H9 (cell line): ENCODE results near the gene TANGO6. TPM values are rescaled to one million over a fixed set of nuclear protein-coding genes. Genes with fewer than 3 reads are reported as not detected.

Experiments
- DNase-seq: peaks from one replicate; pipeline ENCODE4 v3.0.0-alpha.2; 2017
- H2AFZ ChIP-seq: one replicate; pipeline ENCODE4 v1.6.1; 2013; ENCODE audit warnings: mild to moderate bottlenecking, low read length, control low read depth, moderate library complexity
- H2AK5ac ChIP-seq: 2 replicates; pipeline ENCODE4 v1.6.1; 2013; ENCODE audit warnings: low read length, control low read depth, mixed read lengths; ENCODE audit not compliant: insufficient read length
- H2BK120ac ChIP-seq: one replicate; pipeline ENCODE4 v1.6.1; 2013; ENCODE audit warnings: low read depth, mild to moderate bottlenecking, low read length, control low read depth, inconsistent platforms; ENCODE audit not compliant: poor library complexity, severe bottlenecking
- H2BK12ac ChIP-seq: 2 replicates; pipeline ENCODE4 v1.6.1; 2013; ENCODE audit warnings: low read length, control low read depth, mixed read lengths, low read depth; ENCODE audit not compliant: insufficient read length
- H2BK15ac ChIP-seq: 2 replicates; pipeline ENCODE4 v1.6.1; 2013; ENCODE audit warnings: low read depth, low read length, control low read depth
- H2BK20ac ChIP-seq: one replicate; pipeline ENCODE4 v1.6.1; 2013; ENCODE audit warnings: low read depth, mild to moderate bottlenecking, low read length, control low read depth, inconsistent platforms; ENCODE audit not compliant: poor library complexity, severe bottlenecking
- H2BK5ac ChIP-seq: 2 replicates; pipeline ENCODE4 v1.6.1; 2013; ENCODE audit warnings: low read length, control low read depth, mixed read lengths; ENCODE audit not compliant: insufficient read length
- H3K14ac ChIP-seq: 2 replicates; pipeline ENCODE4 v1.6.1; 2013; ENCODE audit warnings: low read length, control low read depth; ENCODE audit not compliant: insufficient read depth
- H3K18ac ChIP-seq: 2 replicates; pipeline ENCODE4 v1.6.1; 2013; ENCODE audit warnings: low read depth, mild to moderate bottlenecking, mixed read lengths, low read length, control low read depth; ENCODE audit not compliant: insufficient read length
- H3K23ac ChIP-seq: 2 replicates; pipeline ENCODE4 v1.6.1; 2013; ENCODE audit warnings: low read length, control low read depth, mixed read lengths, low read depth; ENCODE audit not compliant: insufficient read length
- H3K23me2 ChIP-seq: 2 replicates; pipeline ENCODE4 v1.6.1; 2013; ENCODE audit warnings: low read depth, mild to moderate bottlenecking, mixed read lengths, low read length, control low read depth; ENCODE audit not compliant: insufficient read length, poor library complexity, severe bottlenecking
- H3K27ac ChIP-seq: 2 replicates; pipeline ENCODE4 v1.5.1; 2013; ENCODE audit warnings: low read length, control low read depth, mixed read lengths, low read depth; ENCODE audit not compliant: insufficient read length
- H3K27me3 ChIP-seq: 2 replicates; pipeline ENCODE4 v1.6.1; 2013; ENCODE audit warnings: low read length, control low read depth, inconsistent platforms; ENCODE audit not compliant: insufficient read depth
- H3K4ac ChIP-seq: 2 replicates; pipeline ENCODE4 v1.6.1; 2013; ENCODE audit warnings: low read depth, mild to moderate bottlenecking, control low read depth, inconsistent platforms, low read length, moderate library complexity
- H3K4me1 ChIP-seq: 2 replicates; pipeline ENCODE4 v1.6.1; 2013; ENCODE audit warnings: low read length, control low read depth, inconsistent platforms; ENCODE audit not compliant: insufficient read depth
- H3K4me2 ChIP-seq: 2 replicates; pipeline ENCODE4 v1.6.1; 2013; ENCODE audit warnings: low read length, control low read depth, mixed read lengths; ENCODE audit not compliant: insufficient read length, insufficient read depth
- H3K56ac ChIP-seq: 2 replicates; pipeline ENCODE4 v1.6.1; 2013; ENCODE audit warnings: low read depth, mild to moderate bottlenecking, mixed read lengths, low read length, control low read depth; ENCODE audit not compliant: insufficient read length
- H3K79me1 ChIP-seq: 2 replicates; pipeline ENCODE4 v1.6.1; 2013; ENCODE audit warnings: low read depth, mild to moderate bottlenecking, moderate library complexity, low read length, control low read depth, inconsistent platforms; ENCODE audit not compliant: insufficient read depth, poor library complexity, severe bottlenecking
- H3K79me2 ChIP-seq: 2 replicates; pipeline ENCODE4 v1.6.1; 2013; ENCODE audit warnings: low read length, control low read depth, inconsistent platforms; ENCODE audit not compliant: insufficient read depth
- H3K9ac ChIP-seq: 2 replicates; pipeline ENCODE4 v1.6.1; 2013; ENCODE audit warnings: low read length, control low read depth, mixed read lengths; ENCODE audit not compliant: insufficient read length; ENCODE audit errors: extremely low read depth
- H3K9me3 ChIP-seq: one replicate; pipeline ENCODE4 v1.6.1; 2013; ENCODE audit warnings: low read depth, low read length, inconsistent platforms; ENCODE audit not compliant: control insufficient read depth
- H3T11ph ChIP-seq: one replicate; pipeline ENCODE4 v1.6.1; 2013; ENCODE audit warnings: mild to moderate bottlenecking, low read length, control low read depth, inconsistent platforms
- H4K20me1 ChIP-seq: one replicate; pipeline ENCODE4 v1.6.1; 2013; ENCODE audit not compliant: control insufficient read depth, insufficient read length, insufficient read depth
- H4K5ac ChIP-seq: 2 replicates; pipeline ENCODE4 v1.6.1; 2013; ENCODE audit warnings: low read depth, mild to moderate bottlenecking, mixed read lengths, low read length, control low read depth; ENCODE audit not compliant: insufficient read length
- H4K8ac ChIP-seq: replicated peaks from 2 replicates; pipeline ENCODE4 v1.6.1; 2013; ENCODE audit warnings: low read length, control low read depth, mixed read lengths, low read depth; ENCODE audit not compliant: insufficient read length
- H4K91ac ChIP-seq: 2 replicates; pipeline ENCODE4 v1.6.1; 2013; ENCODE audit warnings: low read depth, mild to moderate bottlenecking, moderate library complexity, mixed read lengths, low read length, control low read depth; ENCODE audit not compliant: insufficient read length
- H3K27ac Mint-ChIP-seq, 3 experiments: 2 replicates in 2 of 3; 3 replicates in 1 of 3; pipeline ENCODE4 v1.8.0; 2020 to 2021; ENCODE audit warnings: mixed read lengths in 3 of 3, mild to moderate bottlenecking in 1 of 3, moderate library complexity in 1 of 3
- H3K27me3 Mint-ChIP-seq: 2 replicates; pipeline ENCODE4 v1.8.0; 2021; ENCODE audit warnings: low read depth, mild to moderate bottlenecking, moderate library complexity, mixed read lengths
- H3K36me3 Mint-ChIP-seq, 3 experiments: 2 replicates in 2 of 3; 3 replicates in 1 of 3; pipeline ENCODE4 v1.8.0; 2020 to 2021; ENCODE audit warnings: low read depth in 3 of 3, mixed read lengths in 3 of 3; ENCODE audit not compliant: insufficient read depth in 1 of 3
- H3K4me1 Mint-ChIP-seq, 2 experiments: 2 replicates each; pipeline ENCODE4 v1.8.0; 2020; ENCODE audit warnings: mixed read lengths in 2 of 2
- H3K4me3 Mint-ChIP-seq, 2 experiments: 2 replicates in 1 of 2; 3 replicates in 1 of 2; pipeline ENCODE4 v1.8.0; 2020 to 2021; ENCODE audit warnings: mild to moderate bottlenecking in 2 of 2, mixed read lengths in 2 of 2, moderate library complexity in 1 of 2
- H3K9me3 Mint-ChIP-seq, 2 experiments: 2 replicates in 1 of 2; 3 replicates in 1 of 2; pipeline ENCODE4 v1.8.0; 2020; ENCODE audit warnings: mild to moderate bottlenecking in 2 of 2, mixed read lengths in 2 of 2, moderate library complexity in 1 of 2
- WGBS: extraction: QIAGEN DNeasy Blood & Tissue Kit; methylation state at CpG from one replicate; pipeline ENCODE4 v1.1.7; 2013; ENCODE audit warnings: missing lambda C conversion rate, low lambda C conversion rate, mixed read lengths; ENCODE audit not compliant: insufficient read length; ENCODE audit errors: extremely low coverage; 5-methylcytosine and 5-hydroxymethylcytosine counted together
- total RNA-seq: library from RNA; stranded (reverse); gene quantifications from 2 replicates; pipeline ENCODE4 v1.2.1, GENCODE V29; 2021
- TF ChIP-seq, protein P1 (sequence below): fragments of 200-600 bp; sonication (generic); conservative IDR thresholded peaks from 3 replicates; pipeline ENCODE4 v1.8.0; 2021; ENCODE audit warnings: antibody characterized with exemption, mild to moderate bottlenecking

Gene TANGO6
- total RNA-seq, 1 experiment from 2014 or later, result 12.0 TPM

DNA sequence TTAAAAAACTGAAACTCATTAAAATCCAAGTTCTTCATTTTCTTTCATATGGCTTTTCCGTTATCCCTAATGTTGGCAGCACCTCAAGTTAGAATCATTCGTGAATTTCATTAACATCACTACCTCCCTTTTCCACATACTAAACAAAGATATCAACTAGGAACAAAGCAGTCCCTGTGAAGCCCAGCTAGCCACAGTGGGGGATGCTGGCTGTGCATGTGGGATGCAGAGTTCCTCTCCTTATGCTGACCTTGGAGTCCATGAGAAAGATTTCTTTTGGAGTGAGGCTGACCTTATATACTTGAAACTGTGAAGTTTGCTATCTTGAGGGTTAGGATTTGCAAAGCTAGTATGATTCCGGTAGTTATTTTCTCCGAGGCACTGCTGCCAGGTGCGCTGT, 117.6 kb downstream of the TANGO6 start:
- H2AK5ac ChIP-seq, result no peak overlapping the region
- H3K27ac Mint-ChIP-seq, result peak overlapping the region; percentile 33 to 68 (median 37); a peak in 4 of 7 replicates
- no peaks in the 10 kb centered on the region for H4K20me1 ChIP-seq
- H2AFZ ChIP-seq, result no peak overlapping the region
- H2BK120ac ChIP-seq, result no peak overlapping the region
- H3K9ac ChIP-seq, result no peak overlapping the region
- H3K27ac ChIP-seq, result no peak overlapping the region
- no peaks in the 10 kb centered on the region for H3K79me2 ChIP-seq
- TF ChIP-seq, protein P1, sequence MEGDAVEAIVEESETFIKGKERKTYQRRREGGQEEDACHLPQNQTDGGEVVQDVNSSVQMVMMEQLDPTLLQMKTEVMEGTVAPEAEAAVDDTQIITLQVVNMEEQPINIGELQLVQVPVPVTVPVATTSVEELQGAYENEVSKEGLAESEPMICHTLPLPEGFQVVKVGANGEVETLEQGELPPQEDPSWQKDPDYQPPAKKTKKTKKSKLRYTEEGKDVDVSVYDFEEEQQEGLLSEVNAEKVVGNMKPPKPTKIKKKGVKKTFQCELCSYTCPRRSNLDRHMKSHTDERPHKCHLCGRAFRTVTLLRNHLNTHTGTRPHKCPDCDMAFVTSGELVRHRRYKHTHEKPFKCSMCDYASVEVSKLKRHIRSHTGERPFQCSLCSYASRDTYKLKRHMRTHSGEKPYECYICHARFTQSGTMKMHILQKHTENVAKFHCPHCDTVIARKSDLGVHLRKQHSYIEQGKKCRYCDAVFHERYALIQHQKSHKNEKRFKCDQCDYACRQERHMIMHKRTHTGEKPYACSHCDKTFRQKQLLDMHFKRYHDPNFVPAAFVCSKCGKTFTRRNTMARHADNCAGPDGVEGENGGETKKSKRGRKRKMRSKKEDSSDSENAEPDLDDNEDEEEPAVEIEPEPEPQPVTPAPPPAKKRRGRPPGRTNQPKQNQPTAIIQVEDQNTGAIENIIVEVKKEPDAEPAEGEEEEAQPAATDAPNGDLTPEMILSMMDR, result no peak
- H3K14ac ChIP-seq, result no peak overlapping the region
- peaks cover 20 to 25% of the 10 kb centered on the region in 2 experiments for H3K4me1 Mint-ChIP-seq
- H3K9me3 Mint-ChIP-seq, result no peaks in the 10 kb centered on the region
- no CpG with 5 or more reads among the region's 5 CpGs for WGBS
- peaks cover 0 to 5% (median 0%) of the 10 kb centered on the region in 3 experiments; a peak in 2 of 7 replicates for H3K36me3 Mint-ChIP-seq
- H2BK5ac ChIP-seq, result no peak overlapping the region
- no peak overlapping the region for H3K56ac ChIP-seq
- H3K27me3 Mint-ChIP-seq, result no peaks in the 10 kb centered on the region
- no peak overlapping the region for H3K4ac ChIP-seq
- H4K8ac ChIP-seq, result no peak overlapping the region
- H3K23ac ChIP-seq, result no peak overlapping the region
- no peaks in the 10 kb centered on the region for H3K27me3 ChIP-seq
- no peak for DNase-seq
- H4K5ac ChIP-seq, result no peak overlapping the region
- H2BK12ac ChIP-seq, result no peak overlapping the region
- H3K4me2 ChIP-seq, result no peak overlapping the region
- H3T11ph ChIP-seq, result no peak overlapping the region
- peak overlapping the region in 1 of 2 experiments; percentile 22; a peak in 1 of 5 replicates for H3K4me3 Mint-ChIP-seq
- no peaks in the 10 kb centered on the region for H3K9me3 ChIP-seq
- no peak overlapping the region for H2BK15ac ChIP-seq
- H3K79me1 ChIP-seq, result no peaks in the 10 kb centered on the region
- no peak overlapping the region for H3K18ac ChIP-seq
- no peak overlapping the region for H4K91ac ChIP-seq
- H3K4me1 ChIP-seq, result peaks cover 5% of the 10 kb centered on the region
- no peak overlapping the region for H2BK20ac ChIP-seq
- no peaks in the 10 kb centered on the region for H3K23me2 ChIP-seq
